ENCODE data around the gene ASIC2.

GRCh38 chr17:33210285-33210684 lies 82.8 kb downstream of the ASIC2 start:
- no peak for TF ChIP-seq CTCF (IDR thresholded peaks at IDR 0.05)
- TF ChIP-seq POLR2A (IDR thresholded peaks at IDR 0.05), result no peak
